ENCODE data around the gene MAPK7.
A peak's percentile ranks its signal among the peaks of the same experiment; 100 is the strongest.

Gene MAPK7

DNA sequence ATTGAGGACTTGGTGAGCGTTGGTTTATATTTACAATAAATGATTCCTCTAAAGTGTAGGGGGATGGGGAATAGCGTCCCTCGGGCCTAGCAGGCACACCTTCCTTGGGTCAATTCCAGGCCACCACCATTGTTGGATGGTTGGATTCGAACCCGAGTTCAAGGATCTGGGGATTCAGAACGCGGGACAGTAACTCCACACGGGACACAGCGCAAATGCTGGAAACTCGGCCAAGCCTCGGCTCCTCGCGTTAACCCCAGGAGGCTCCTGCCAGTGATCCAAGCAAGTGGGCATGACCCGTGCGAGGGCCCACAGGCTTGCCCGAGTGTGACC is 16.4 kb upstream of the MAPK7 start:
- H3K4me1 ChIP-seq (ENCODE audit: control insufficient read depth, insufficient read depth, low read length), result peaks cover 5% of the 10 kb centered on the region
- POLR2A ChIA-PET, result interaction anchor here (1.2 to 1.9 kb wide), 4 partner anchors 16 to 401 kb away, joined by 5 to 48 read pairs (median 8); partner anchors contain the start of gene MAPK7

GRCh38 chr17:19362277-19363113 is 15.8 kb upstream of the MAPK7 start, which contains the start of gene B9D1:
Gene B9D1 (minus strand): TSS chr17:19362723. CDS start chr17:19362569, 154 bp downstream.
- POLR2A ChIA-PET, result interaction anchor here (0.6 to 1.9 kb wide), 11 partner anchors 8 to 402 kb away, joined by 3 to 48 read pairs (median 5); partner anchors contain the start of genes MAPK7 and MFAP4
- H3K4me3 ChIP-seq (ENCODE audit: low read depth, low read length), result peak within 1 kb of the TSS; percentile 81
- H3K27ac ChIP-seq (ENCODE audit: extremely low read depth, low read depth, low read length), result peak within 1 kb of the TSS; percentile 47
- H3K36me3 ChIP-seq (ENCODE audit: control insufficient read depth in 2 of 2, insufficient read depth in 1 of 2, low read length in 2 of 2), result peaks cover 0 to 27% of the 10 kb centered on the region in 2 experiments; a peak in 1 of 3 replicates
- peaks cover 5% of the 10 kb centered on the region for H3K4me1 ChIP-seq (ENCODE audit: control insufficient read depth, insufficient read depth, low read length)
- no peaks in the 10 kb centered on the region for H3K9me3 ChIP-seq (ENCODE audit: control insufficient read depth, insufficient read depth, low read depth, low read length)
- CTCF ChIA-PET, result interaction anchor here (0.6 to 5.6 kb wide), 65 partner anchors 9 to 876 kb away, joined by 3 to 156 read pairs (median 4); partner anchors contain the start of genes ALDH3A2, MAPK7, MFAP4 and SLC47A1
- TF ChIP-seq KLF8 (tag by site-specific recombination; IDR thresholded peaks at IDR 0.05), result peak; percentile 86
- TF ChIP-seq SCRT2 (tag by site-specific recombination; IDR thresholded peaks at IDR 0.05), result no peak
- TF ChIP-seq ZNF792 (tag by site-specific recombination; IDR thresholded peaks at IDR 0.05), result no peak
- TF ChIP-seq ZNF423 (tag by site-specific recombination; IDR thresholded peaks at IDR 0.05), result peak; percentile 87
- TF ChIP-seq CTCF (tag by site-specific recombination; IDR thresholded peaks at IDR 0.05), result peak; percentile 100
- TF ChIP-seq ZNF37A (tag by site-specific recombination; IDR thresholded peaks at IDR 0.05), result no peak
- no peak for TF ChIP-seq ZNF558 (tag by site-specific recombination; IDR thresholded peaks at IDR 0.05)
- peak; percentile 54; the same call in 1 of the 2 replicates for TF ChIP-seq BCL11A (tag by site-specific recombination; IDR thresholded peaks at IDR 0.05; ENCODE audit: low read depth)
- TF ChIP-seq RBAK (tag by site-specific recombination; IDR thresholded peaks at IDR 0.05), result no peak
- peak; percentile 98 for TF ChIP-seq ZNF335 (tag by site-specific recombination; conservative IDR thresholded peaks at IDR 0.05)
- TF ChIP-seq ZNF311 (tag by site-specific recombination; IDR thresholded peaks at IDR 0.05; ENCODE audit: borderline replicate concordance), result no peak
- TF ChIP-seq KLF10 (tag by site-specific recombination; IDR thresholded peaks at IDR 0.05), result peak; percentile 53; the same call in 1 of the 2 replicates
- TF ChIP-seq ZNF48 (tag by site-specific recombination; IDR thresholded peaks at IDR 0.05), result no peak
- TF ChIP-seq SCRT1 (tag by site-specific recombination; IDR thresholded peaks at IDR 0.05; ENCODE audit: borderline replicate concordance), result no peak
- no peak for TF ChIP-seq ZNF707 (tag by site-specific recombination; IDR thresholded peaks at IDR 0.05)
- TF ChIP-seq MYNN (tag by site-specific recombination; IDR thresholded peaks at IDR 0.05; ENCODE audit: borderline replicate concordance), result peak; percentile 100
- TF ChIP-seq ZNF112 (tag by site-specific recombination; IDR thresholded peaks at IDR 0.05), result no peak
- peak; percentile 88 for TF ChIP-seq ZNF2 (tag by site-specific recombination; IDR thresholded peaks at IDR 0.05)
- TF ChIP-seq ZFHX2 (tag by site-specific recombination; conservative IDR thresholded peaks at IDR 0.05), result 0 out of 2 replicates have a peak, but pooled peaks have one; percentile 14
- TF ChIP-seq FEZF1 (tag by site-specific recombination; IDR thresholded peaks at IDR 0.05), result no peak

More for the DNA sequence above, 16.4 kb upstream of the MAPK7 start:
- Histone ChIP-seq H3K36me3 (ENCODE audit: control insufficient read depth in 2 of 2, insufficient read depth in 1 of 2, low read length in 2 of 2) (peaks cover 0 to 33% of the 10 kb centered on the region in 2 experiments; a peak in 1 of 3 replicates), H3K27ac (ENCODE audit: extremely low read depth, low read depth, low read length) (peak overlapping the region; percentile 47), H3K9me3 (ENCODE audit: control insufficient read depth, insufficient read depth, low read depth, low read length) (no peaks in the 10 kb centered on the region), H3K4me3 (ENCODE audit: low read depth, low read length) (peak overlapping the region; percentile 81)
- CTCF ChIA-PET, result interaction anchor here (0.7 to 5.6 kb wide), 17 partner anchors 8 to 454 kb away, joined by 3 to 156 read pairs (median 6); partner anchors contain the start of genes ALDH3A2 and MAPK7
- TF ChIP-seq ZNF341 (tag by site-specific recombination; IDR thresholded peaks at IDR 0.05; ENCODE audit: low read depth) (no peak), ZNF133 (tag by site-specific recombination; IDR thresholded peaks at IDR 0.05) (0 out of 2 replicates have a peak, but pooled peaks have one; percentile 7), REST (tag by site-specific recombination; IDR thresholded peaks at IDR 0.05) (peak; percentile 80; the same call in 1 of the 2 replicates), ZNF521 (tag by site-specific recombination; IDR thresholded peaks at IDR 0.05) (no peak), ZNF600 (tag by site-specific recombination; IDR thresholded peaks at IDR 0.05) (0 out of 2 replicates have a peak, but pooled peaks have one; percentile 31), GFI1B (tag by site-specific recombination; IDR thresholded peaks at IDR 0.05) (no peak), ZNF302 (tag by site-specific recombination; IDR thresholded peaks at IDR 0.05; ENCODE audit: low read depth) (no peak), ZNF707 (tag by site-specific recombination; IDR thresholded peaks at IDR 0.05) (no peak), KLF8 (tag by site-specific recombination; IDR thresholded peaks at IDR 0.05) (no peak), ZNF777 (tag by site-specific recombination; IDR thresholded peaks at IDR 0.05; ENCODE audit: borderline replicate concordance) (no peak), ZNF48 (tag by site-specific recombination; IDR thresholded peaks at IDR 0.05) (no peak), ZBTB20 (tag by site-specific recombination; IDR thresholded peaks at IDR 0.05) (no peak), ZBTB8A (tag by site-specific recombination; IDR thresholded peaks at IDR 0.05) (no peak), KLF10 (tag by site-specific recombination; IDR thresholded peaks at IDR 0.05) (no peak), ZNF223 (tag by site-specific recombination; IDR thresholded peaks at IDR 0.05) (no peak)
